IgD-negative memory B cell (primary cell): ENCODE measurements around the gene RAB10. TPM values are rescaled to one million over a fixed set of nuclear protein-coding genes. Genes with fewer than 3 reads are reported as not detected.
"Not testable (repeated sequence)": the region's sequence is repeated elsewhere in the genome, so short reads cannot be mapped to it uniquely, and the experiment has no call there.

Source experiments
- H3K27ac Mint-ChIP-seq, 3 donors: one replicate each; pipeline ENCODE4 v1.8.0; 2020 to 2022; ENCODE audit warnings: mild to moderate bottlenecking in 3 of 3, mixed read lengths in 3 of 3, moderate library complexity in 1 of 3
- H3K27me3 Mint-ChIP-seq: one replicate; pipeline ENCODE4 v1.8.0; 2021; ENCODE audit warnings: mixed read lengths
- H3K36me3 Mint-ChIP-seq: one replicate; pipeline ENCODE4 v1.8.0; 2020; ENCODE audit warnings: mild to moderate bottlenecking, mixed read lengths
- H3K4me1 Mint-ChIP-seq, 3 donors: one replicate each; pipeline ENCODE4 v1.8.0; 2020 to 2022; ENCODE audit warnings: mixed read lengths in 3 of 3, mild to moderate bottlenecking in 1 of 3
- H3K4me3 Mint-ChIP-seq, 4 donors: one replicate each; pipeline ENCODE4 v1.8.0; 2020 to 2022; ENCODE audit warnings: mild to moderate bottlenecking in 4 of 4, mixed read lengths in 4 of 4, moderate library complexity in 3 of 4
- H3K9me3 Mint-ChIP-seq, 3 donors: one replicate each; pipeline ENCODE4 v1.8.0; 2020 to 2021; ENCODE audit warnings: mixed read lengths in 3 of 3, mild to moderate bottlenecking in 1 of 3
- polyA plus RNA-seq: library from polyadenylated mRNA; unstranded; fragments of 300-500 nt; fragmentation: Illumina TruSeq; gene quantifications from one replicate; pipeline ENCODE4 v1.2.3, GENCODE V29; 2021

The RAB10 gene
- polyA plus RNA-seq, 1 donor from 2014 or later: 86.1 TPM

GRCh38 chr2:26080925-26081324 lies 47.0 kb downstream of the RAB10 start:
- not testable (repeated sequence) for H3K4me3 Mint-ChIP-seq, H3K27ac Mint-ChIP-seq, H3K27me3 Mint-ChIP-seq
- Mint-ChIP-seq H3K36me3 (peaks cover 20% of the 10 kb centered on the region), H3K4me1 (peaks cover 6 to 15% (median 8%) of the 10 kb centered on the region in 3 donors), H3K9me3 (peaks cover 10 to 16% (median 10%) of the 10 kb centered on the region in 3 donors)

GRCh38 chr2:26081556-26081955 lies 47.7 kb downstream of the RAB10 start:
- H3K9me3 Mint-ChIP-seq: peaks cover 10 to 16% (median 10%) of the 10 kb centered on the region in 3 donors

GRCh38 chr2:26086155-26086637 lies 52.3 kb downstream of the RAB10 start:
- H3K4me3 Mint-ChIP-seq: no peak overlapping the region
- H3K4me1 Mint-ChIP-seq: peaks cover 14 to 25% (median 20%) of the 10 kb centered on the region in 3 donors
- no peak overlapping the region for H3K27ac Mint-ChIP-seq
- no peaks in the 10 kb centered on the region for H3K27me3 Mint-ChIP-seq
- peaks cover 1 to 6% (median 2%) of the 10 kb centered on the region in 3 donors for H3K9me3 Mint-ChIP-seq
- peaks cover 6% of the 10 kb centered on the region for H3K36me3 Mint-ChIP-seq

More at GRCh38 chr2:26081556-26081955, 47.7 kb downstream of the RAB10 start:
- Mint-ChIP-seq H3K4me1 (peaks cover 10 to 15% (median 13%) of the 10 kb centered on the region in 3 donors), H3K27me3 (no peaks in the 10 kb centered on the region), H3K4me3 (no peak overlapping the region), H3K36me3 (peaks cover 20% of the 10 kb centered on the region), H3K27ac (no peak overlapping the region)

- no peak overlapping the region for H3K4me3 Mint-ChIP-seq
- peaks cover 15 to 30% (median 25%) of the 10 kb centered on the region in 3 donors for H3K4me1 Mint-ChIP-seq
- no peaks in the 10 kb centered on the region for H3K27me3 Mint-ChIP-seq
- H3K27ac Mint-ChIP-seq: peak overlapping the region in 1 of 3 donors; percentile 51
- H3K9me3 Mint-ChIP-seq: peaks cover 0 to 5% (median 0%) of the 10 kb centered on the region in 3 donors
- H3K36me3 Mint-ChIP-seq: peaks cover 4% of the 10 kb centered on the region
These were observed 52.9 kb downstream of the RAB10 start for GRCh38 chr2:26086779-26087178.

- peaks cover 0 to 2% (median 0%) of the 10 kb centered on the region in 3 donors for H3K9me3 Mint-ChIP-seq
- H3K36me3 Mint-ChIP-seq: peaks cover 4% of the 10 kb centered on the region
- peaks cover 15 to 38% (median 38%) of the 10 kb centered on the region in 3 donors for H3K4me1 Mint-ChIP-seq
- no peak overlapping the region for H3K27ac Mint-ChIP-seq
- no peaks in the 10 kb centered on the region for H3K27me3 Mint-ChIP-seq
- no peak overlapping the region for H3K4me3 Mint-ChIP-seq
These were observed 54.3 kb downstream of the RAB10 start for GRCh38 chr2:26088038-26088643.

GRCh38 chr2:26088931-26089330 lies 55.0 kb downstream of the RAB10 start:
- not testable (repeated sequence) for H3K27ac Mint-ChIP-seq, H3K4me3 Mint-ChIP-seq, H3K36me3 Mint-ChIP-seq, H3K27me3 Mint-ChIP-seq, H3K9me3 Mint-ChIP-seq
- peaks cover 15 to 38% (median 35%) of the 10 kb centered on the region in 3 donors for H3K4me1 Mint-ChIP-seq

- peaks cover 5% of the 10 kb centered on the region for H3K36me3 Mint-ChIP-seq
- H3K9me3 Mint-ChIP-seq: no peaks in the 10 kb centered on the region
- H3K27ac Mint-ChIP-seq: no peak overlapping the region
- no peak overlapping the region for H3K4me3 Mint-ChIP-seq
- peaks cover 14 to 38% (median 33%) of the 10 kb centered on the region in 3 donors for H3K4me1 Mint-ChIP-seq
- H3K27me3 Mint-ChIP-seq: no peaks in the 10 kb centered on the region
These were observed 55.5 kb downstream of the RAB10 start for GRCh38 chr2:26089337-26089736.

GRCh38 chr2:26095758-26096157 lies 61.9 kb downstream of the RAB10 start:
- peaks cover 10 to 46% (median 36%) of the 10 kb centered on the region in 3 donors for H3K4me1 Mint-ChIP-seq
- no peak overlapping the region for H3K4me3 Mint-ChIP-seq
- no peaks in the 10 kb centered on the region for H3K9me3 Mint-ChIP-seq
- H3K36me3 Mint-ChIP-seq: peaks cover 4% of the 10 kb centered on the region
- no peaks in the 10 kb centered on the region for H3K27me3 Mint-ChIP-seq
- H3K27ac Mint-ChIP-seq: no peak overlapping the region

- peaks cover 8 to 37% (median 25%) of the 10 kb centered on the region in 3 donors for H3K4me1 Mint-ChIP-seq
- peak overlapping the region in 1 of 4 donors; percentile 46 for H3K4me3 Mint-ChIP-seq
- H3K27me3 Mint-ChIP-seq: no peaks in the 10 kb centered on the region
- H3K27ac Mint-ChIP-seq: no peak overlapping the region
- H3K36me3 Mint-ChIP-seq: peaks cover 14% of the 10 kb centered on the region
- H3K9me3 Mint-ChIP-seq: no peaks in the 10 kb centered on the region
These were observed 66.0 kb downstream of the RAB10 start for GRCh38 chr2:26099933-26100332.

- H3K36me3 Mint-ChIP-seq: peaks cover 14% of the 10 kb centered on the region
- H3K9me3 Mint-ChIP-seq: no peaks in the 10 kb centered on the region
- no peak overlapping the region for H3K4me3 Mint-ChIP-seq
- peaks cover 8 to 37% (median 25%) of the 10 kb centered on the region in 3 donors for H3K4me1 Mint-ChIP-seq
- no peak overlapping the region for H3K27ac Mint-ChIP-seq
- H3K27me3 Mint-ChIP-seq: no peaks in the 10 kb centered on the region
These were observed 66.5 kb downstream of the RAB10 start for GRCh38 chr2:26100384-26100783.

GRCh38 chr2:26103752-26104151 lies 69.9 kb downstream of the RAB10 start:
- H3K9me3 Mint-ChIP-seq: no peaks in the 10 kb centered on the region
- H3K27ac Mint-ChIP-seq: no peak overlapping the region
- peaks cover 14% of the 10 kb centered on the region for H3K36me3 Mint-ChIP-seq
- no peak overlapping the region for H3K4me3 Mint-ChIP-seq
- no peaks in the 10 kb centered on the region for H3K27me3 Mint-ChIP-seq
- peaks cover 3 to 28% (median 9%) of the 10 kb centered on the region in 3 donors for H3K4me1 Mint-ChIP-seq

- H3K4me1 Mint-ChIP-seq, H3K9me3 Mint-ChIP-seq, H3K27ac Mint-ChIP-seq, H3K4me3 Mint-ChIP-seq, H3K27me3 Mint-ChIP-seq: not testable (repeated sequence)
- H3K36me3 Mint-ChIP-seq: peaks cover 12% of the 10 kb centered on the region
These were observed 74.8 kb downstream of the RAB10 start for GRCh38 chr2:26108701-26109100.

- H3K27me3 Mint-ChIP-seq: no peaks in the 10 kb centered on the region
- no peaks in the 10 kb centered on the region for H3K9me3 Mint-ChIP-seq
- H3K36me3 Mint-ChIP-seq: peaks cover 8% of the 10 kb centered on the region
- no peak overlapping the region for H3K27ac Mint-ChIP-seq
- H3K4me1 Mint-ChIP-seq: peaks cover 2 to 18% (median 7%) of the 10 kb centered on the region in 3 donors
- H3K4me3 Mint-ChIP-seq: no peak overlapping the region
These were observed 78.3 kb downstream of the RAB10 start for GRCh38 chr2:26112201-26112600.

GRCh38 chr2:26114151-26114550 lies 80.3 kb downstream of the RAB10 start:
- no peaks in the 10 kb centered on the region for H3K9me3 Mint-ChIP-seq
- H3K27me3 Mint-ChIP-seq: no peaks in the 10 kb centered on the region
- H3K36me3 Mint-ChIP-seq: peaks cover 9% of the 10 kb centered on the region
- H3K27ac Mint-ChIP-seq: no peak overlapping the region
- H3K4me3 Mint-ChIP-seq: no peak overlapping the region
- H3K4me1 Mint-ChIP-seq: peaks cover 6 to 12% (median 8%) of the 10 kb centered on the region in 3 donors

GRCh38 chr2:26118682-26119081 lies 84.8 kb downstream of the RAB10 start:
- H3K36me3 Mint-ChIP-seq: peaks cover 5% of the 10 kb centered on the region
- H3K4me3 Mint-ChIP-seq: no peak overlapping the region
- H3K27me3 Mint-ChIP-seq: no peaks in the 10 kb centered on the region
- no peaks in the 10 kb centered on the region for H3K9me3 Mint-ChIP-seq
- H3K27ac Mint-ChIP-seq: no peak overlapping the region
- peaks cover 10 to 17% (median 12%) of the 10 kb centered on the region in 3 donors for H3K4me1 Mint-ChIP-seq

- H3K9me3 Mint-ChIP-seq: no peaks in the 10 kb centered on the region
- H3K4me3 Mint-ChIP-seq: no peak overlapping the region
- no peak overlapping the region for H3K27ac Mint-ChIP-seq
- H3K36me3 Mint-ChIP-seq: peaks cover 1% of the 10 kb centered on the region
- H3K4me1 Mint-ChIP-seq: peaks cover 8 to 12% (median 12%) of the 10 kb centered on the region in 3 donors
- H3K27me3 Mint-ChIP-seq: no peaks in the 10 kb centered on the region
These were observed 85.6 kb downstream of the RAB10 start for GRCh38 chr2:26119521-26119920.
